Colonic mucosa (tissue), 4 donors: ENCODE measurements around the gene CRYAB. TPM values are rescaled to one million over a fixed set of nuclear protein-coding genes. Genes with fewer than 3 reads are reported as not detected.

Experiments used
- DNase-seq: peaks from one replicate; pipeline ENCODE4 v3.0.0-alpha.2; 2020
- H3K27ac ChIP-seq: fragments of 200-600 bp; one replicate; pipeline ENCODE4 v1.8.0; 2021
- H3K27me3 ChIP-seq: fragments of 200-600 bp; one replicate; pipeline ENCODE4 v1.8.0; 2021
- H3K36me3 ChIP-seq: fragments of 200-600 bp; one replicate; pipeline ENCODE4 v1.8.0; 2021
- H3K4me1 ChIP-seq: fragments of 200-600 bp; one replicate; pipeline ENCODE4 v1.8.0; 2021; ENCODE audit warnings: mild to moderate bottlenecking
- H3K4me3 ChIP-seq: fragments of 200-600 bp; one replicate; pipeline ENCODE4 v1.8.0; 2021
- H3K9ac ChIP-seq, 2 donors: one replicate each; pipeline ENCODE4 v1.7.0; 2013; ENCODE audit warnings: control low read depth in 2 of 2, low read depth in 2 of 2, low read length in 2 of 2
- H3K9me3 ChIP-seq: fragments of 200-600 bp; one replicate; pipeline ENCODE4 v1.8.0; 2021
- CTCF ChIP-seq: fragments of 200-600 bp; IDR thresholded peaks from one replicate; pipeline ENCODE4 v1.8.0; 2022; ENCODE audit warnings: antibody characterized with exemption, mild to moderate bottlenecking
- intact Hi-C: fragments of 100-400 bp; cut with DNase I; formaldehyde crosslinking; loops from one replicate; pipeline ENCODE4 v1.14.1; 2022
- total RNA-seq, 2 donors: library from RNA; stranded (reverse); fragmentation: NEBNext Ultra II Directional in 1 of 2; extraction: Animal tissue kit (Norgen Biotek cat#: 25700) in 1 of 2; gene quantifications; one replicate each; pipeline ENCODE4 v1.2.1, GENCODE V29; 2021
- donor health status: healthy.
- donor health status: DM: no; HTN: no; CAD: no.
- donor health status: DM: no; HTN: no; CAD: no.

Gene CRYAB
- total RNA-seq, 2 donors from 2014 or later, result 10.6 to 166 TPM

GRCh38 chr11:111913031-111913861, 1.7 kb upstream of the CRYAB start:
- H3K36me3 ChIP-seq, result no peaks in the 10 kb centered on the region
- no peak for TF ChIP-seq CTCF
- H3K9me3 ChIP-seq, result no peaks in the 10 kb centered on the region
- peak overlapping the region; percentile 61 to 68 for H3K9ac ChIP-seq
- H3K4me3 ChIP-seq, result peak overlapping the region; percentile 19
- H3K27ac ChIP-seq, result peak overlapping the region; percentile 75
- no peaks in the 10 kb centered on the region for H3K4me1 ChIP-seq
- intact Hi-C loops, result no loop called here
- no peaks in the 10 kb centered on the region for H3K27me3 ChIP-seq
- DNase-seq, result no peak

DNA sequence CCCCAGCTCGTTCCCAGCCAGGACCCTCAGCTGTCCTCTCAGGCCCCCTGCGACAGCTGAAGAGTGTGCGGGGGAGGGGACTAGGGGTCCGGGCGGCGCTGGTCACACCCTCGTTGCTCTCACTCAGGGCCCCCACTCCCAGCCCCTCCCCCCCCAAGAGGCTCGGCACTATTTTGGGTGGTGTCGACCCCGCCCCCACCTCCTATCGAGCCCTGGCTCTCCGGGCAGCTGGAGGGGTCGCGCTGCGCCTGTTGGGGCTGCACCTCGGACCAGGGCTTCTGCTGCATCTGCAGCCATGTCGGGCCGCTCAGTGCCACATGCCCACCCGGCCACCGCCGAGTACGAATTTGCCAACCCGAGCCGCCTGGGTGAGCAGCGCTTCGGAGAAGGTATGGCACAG, 965 bp upstream of the CRYAB start, which contains the start of gene HSPB2:
Gene HSPB2 (plus strand): TSS at position 200 of the 400 bp plus-strand sequence. CDS start 96 bp downstream, at position 296.
- no peak for TF ChIP-seq CTCF
- Histone ChIP-seq H3K36me3 (no peaks in the 10 kb centered on the region), H3K9ac (peak within 1 kb of the TSS; percentile 61 to 68), H3K27me3 (no peaks in the 10 kb centered on the region), H3K4me3 (peak within 1 kb of the TSS; percentile 19), H3K4me1 (no peaks in the 10 kb centered on the region), H3K27ac (peak within 1 kb of the TSS; percentile 75), H3K9me3 (no peaks in the 10 kb centered on the region)
- DNase-seq, result no peak
- intact Hi-C loops, result no loop called here

DNA sequence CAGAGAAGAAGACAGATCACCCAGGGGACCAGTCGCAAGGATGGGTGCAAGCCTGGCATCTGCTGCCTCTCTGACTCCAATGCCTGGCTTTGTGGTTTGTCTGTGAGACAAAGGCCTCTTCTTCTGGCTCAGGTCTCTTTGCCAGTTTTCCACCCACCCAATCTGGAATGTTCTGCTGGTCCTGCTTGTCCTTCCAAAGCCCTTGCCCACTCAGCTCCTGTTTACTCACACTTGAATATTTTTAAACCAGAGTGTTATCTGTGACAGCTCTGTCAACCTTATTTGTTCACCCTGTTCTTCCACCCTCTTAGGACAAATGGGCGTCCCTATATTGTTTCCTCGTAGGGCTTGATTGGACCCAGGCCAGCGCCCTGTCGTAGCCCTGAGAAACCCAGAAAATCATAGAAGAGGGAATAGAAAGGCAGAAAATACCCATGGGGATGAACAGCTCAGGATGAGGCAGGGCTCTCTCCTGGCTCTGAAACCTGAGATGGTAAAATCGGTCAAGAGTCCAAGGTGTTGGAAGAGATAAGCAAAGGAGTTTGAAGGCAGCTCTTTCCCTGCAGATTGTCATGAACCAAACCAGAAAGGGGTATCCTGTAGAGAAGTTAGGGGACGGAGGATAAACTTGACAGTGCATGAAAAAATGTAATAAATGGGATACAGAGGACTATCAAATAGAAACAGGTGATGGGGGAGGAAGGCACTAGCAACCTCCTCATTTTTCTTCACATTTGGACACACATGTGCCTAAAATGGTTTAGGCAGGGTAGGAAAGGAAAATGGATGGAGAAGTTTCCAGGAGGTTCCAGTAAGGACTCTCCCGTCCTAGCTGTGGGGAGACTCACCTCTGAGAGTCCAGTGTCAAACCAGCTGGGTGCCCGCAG, 651 bp downstream of the CRYAB start:
- H3K9me3 ChIP-seq, result no peaks in the 10 kb centered on the region
- H3K27me3 ChIP-seq, result no peaks in the 10 kb centered on the region
- TF ChIP-seq CTCF, result no peak
- H3K36me3 ChIP-seq, result no peaks in the 10 kb centered on the region
- no peaks in the 10 kb centered on the region for H3K4me1 ChIP-seq
- DNase-seq, result no peak
- H3K9ac ChIP-seq, result peak overlapping the region; percentile 37 to 59
- H3K4me3 ChIP-seq, result peak overlapping the region; percentile 10
- H3K27ac ChIP-seq, result peak overlapping the region; percentile 75
- intact Hi-C loops, result no loop called here

- Histone ChIP-seq H3K9ac (no peak overlapping the region), H3K27me3 (no peaks in the 10 kb centered on the region), H3K27ac (no peak overlapping the region), H3K36me3 (no peaks in the 10 kb centered on the region), H3K9me3 (no peaks in the 10 kb centered on the region), H3K4me1 (no peaks in the 10 kb centered on the region), H3K4me3 (no peak overlapping the region)
- intact Hi-C loops, result no loop called here
- DNase-seq, result no peak
- no peak for TF ChIP-seq CTCF
Observed at GRCh38 chr11:111909378-111909777, 2.2 kb downstream of the CRYAB start.

DNA sequence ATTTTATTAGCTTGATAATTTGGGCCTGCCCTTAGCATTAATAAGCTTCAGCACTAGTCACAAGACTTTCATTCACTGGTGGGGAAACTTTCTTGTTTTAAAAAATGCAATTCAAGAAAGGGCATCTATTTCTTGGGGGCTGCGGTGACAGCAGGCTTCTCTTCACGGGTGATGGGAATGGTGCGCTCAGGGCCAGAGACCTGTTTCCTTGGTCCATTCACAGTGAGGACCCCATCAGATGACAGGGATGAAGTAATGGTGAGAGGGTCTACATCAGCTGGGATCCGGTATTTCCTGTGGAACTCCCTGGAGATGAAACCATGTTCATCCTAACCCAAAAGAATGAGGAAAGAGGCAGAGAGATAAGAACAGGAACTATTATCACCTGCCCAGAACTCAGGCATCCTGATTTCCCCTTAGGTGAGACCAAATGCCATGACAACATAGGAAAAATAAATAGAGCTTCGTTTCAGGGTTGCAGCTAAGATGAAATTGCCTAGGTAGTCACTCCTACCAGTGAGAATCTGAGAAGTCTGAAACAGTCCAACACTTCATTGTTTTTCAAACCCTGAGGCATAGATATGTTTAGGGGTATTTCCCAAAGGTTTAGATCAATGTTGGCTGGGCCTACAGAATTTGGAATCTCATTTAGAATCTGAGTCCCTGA, 2.8 kb downstream of the CRYAB start:
- Histone ChIP-seq H3K27me3 (no peaks in the 10 kb centered on the region), H3K9me3 (no peaks in the 10 kb centered on the region), H3K4me3 (no peak overlapping the region), H3K36me3 (no peaks in the 10 kb centered on the region), H3K9ac (no peak overlapping the region), H3K4me1 (no peaks in the 10 kb centered on the region), H3K27ac (no peak overlapping the region)
- intact Hi-C loops, result no loop called here
- TF ChIP-seq CTCF, result no peak
- DNase-seq, result no peak
